Large intestine (tissue), 3 donors: ENCODE results near the gene UNC45A. TPM values are rescaled to one million over a fixed set of nuclear protein-coding genes. Genes with fewer than 3 reads are reported as not detected.

Source experiments
- DNase-seq, 2 donors: peaks; one replicate each; pipeline versions ENCODE4 v3.0.0 to v3.0.0-alpha.2; 2013
- H3K27ac ChIP-seq: one replicate; pipeline ENCODE4 v1.5.1; 2013; ENCODE audit warnings: low read length
- H3K27me3 ChIP-seq: 2 replicates; pipeline ENCODE4 v1.6.1; 2013; ENCODE audit warnings: low read length; ENCODE audit not compliant: control insufficient read depth, insufficient read depth
- H3K36me3 ChIP-seq: 2 replicates; pipeline ENCODE4 v1.6.1; 2013; ENCODE audit warnings: low read length; ENCODE audit not compliant: control insufficient read depth, insufficient read depth
- H3K4me1 ChIP-seq: one replicate; pipeline ENCODE4 v1.6.1; 2013; ENCODE audit warnings: low read length; ENCODE audit not compliant: control insufficient read depth, insufficient read depth
- H3K4me3 ChIP-seq: one replicate; pipeline ENCODE4 v1.5.1; 2013; ENCODE audit warnings: low read length
- H3K9me3 ChIP-seq: one replicate; pipeline ENCODE4 v1.6.1; 2013; ENCODE audit warnings: mild to moderate bottlenecking, low read depth, low read length, moderate library complexity; ENCODE audit not compliant: control insufficient read depth
- WGBS: methylation state at CpG from one replicate; pipeline ENCODE4 v1.1.5; 2013; ENCODE audit warnings: low lambda C conversion rate; ENCODE audit not compliant: insufficient coverage; 5-methylcytosine and 5-hydroxymethylcytosine counted together
- polyA plus RNA-seq: library from polyadenylated mRNA; unstranded; fragments of 120-200 nt; gene quantifications from one replicate; pipeline ENCODE4 v1.2.1, GENCODE V29; 2013

The UNC45A gene
- polyA plus RNA-seq, 1 donor, result 49.1 TPM

GRCh38 chr15:90988296-90988695 is 53.2 kb downstream of the UNC45A start:
- Histone ChIP-seq H3K27ac (no peak overlapping the region), H3K27me3 (no peaks in the 10 kb centered on the region)
- 53% methylated on average over 4 of the region's 6 CpGs for WGBS

GRCh38 chr15:90989040-90989768 is 54.1 kb downstream of the UNC45A start:
- peaks cover 4% of the 10 kb centered on the region for H3K36me3 ChIP-seq
- H3K4me1 ChIP-seq, result peaks cover 3% of the 10 kb centered on the region
- WGBS, result no CpG with 5 or more reads among the region's 7 CpGs
- H3K9me3 ChIP-seq, result no peaks in the 10 kb centered on the region
- H3K4me3 ChIP-seq, result no peak overlapping the region
- no peaks in the 10 kb centered on the region for H3K27me3 ChIP-seq
- DNase-seq, result no peak
- H3K27ac ChIP-seq, result no peak overlapping the region

More at GRCh38 chr15:90988296-90988695, 53.2 kb downstream of the UNC45A start:
- peak in 1 of 2 donors; percentile 54 for DNase-seq
- Histone ChIP-seq H3K4me3 (no peak overlapping the region), H3K36me3 (peaks cover 8% of the 10 kb centered on the region), H3K9me3 (no peaks in the 10 kb centered on the region), H3K4me1 (peaks cover 3% of the 10 kb centered on the region)

- WGBS, result no CpG with 5 or more reads among the region's 4 CpGs
- H3K4me1 ChIP-seq, result peaks cover 3% of the 10 kb centered on the region
- H3K4me3 ChIP-seq, result no peak overlapping the region
- H3K27ac ChIP-seq, result no peak overlapping the region
- no peak for DNase-seq
- no peaks in the 10 kb centered on the region for H3K9me3 ChIP-seq
- H3K36me3 ChIP-seq, result no peaks in the 10 kb centered on the region
- H3K27me3 ChIP-seq, result no peaks in the 10 kb centered on the region
These were observed 55.4 kb downstream of the UNC45A start for GRCh38 chr15:90990446-90990845.

- Histone ChIP-seq H3K36me3 (no peaks in the 10 kb centered on the region), H3K4me1 (peaks cover 3% of the 10 kb centered on the region), H3K27ac (no peak overlapping the region), H3K4me3 (no peak overlapping the region), H3K9me3 (no peaks in the 10 kb centered on the region), H3K27me3 (no peaks in the 10 kb centered on the region)
- 100% methylated on average over 1 of the region's 6 CpGs for WGBS
- DNase-seq, result peak in 1 of 2 donors; percentile 21
These were observed 56.7 kb downstream of the UNC45A start for GRCh38 chr15:90991587-90992285.

- Histone ChIP-seq H3K36me3 (peaks cover 11% of the 10 kb centered on the region), H3K27me3 (no peaks in the 10 kb centered on the region), H3K9me3 (no peaks in the 10 kb centered on the region), H3K4me1 (peaks cover 3% of the 10 kb centered on the region), H3K27ac (peak overlapping the region; percentile 55), H3K4me3 (peak overlapping the region; percentile 83)
- no peak for DNase-seq
- no CpG with 5 or more reads among the region's 50 CpGs for WGBS
These were observed 59.0 kb downstream of the UNC45A start for GRCh38 chr15:90994059-90994416.

GRCh38 chr15:90994417-90995311 is 59.6 kb downstream of the UNC45A start, which contains the start of gene PRC1:
Gene PRC1 (minus strand): TSS chr15:90994535. CDS start chr15:90994417, 118 bp downstream.
- Histone ChIP-seq H3K4me3 (peak within 1 kb of the TSS; percentile 83), H3K27ac (peak within 1 kb of the TSS; percentile 66), H3K9me3 (no peaks in the 10 kb centered on the region), H3K27me3 (no peaks in the 10 kb centered on the region), H3K36me3 (peaks cover 17% of the 10 kb centered on the region), H3K4me1 (peaks cover 3% of the 10 kb centered on the region)
- WGBS, result 0% methylated on average over 1 of the region's 75 CpGs
- DNase-seq, result peak; percentile 99 to 100

- H3K36me3 ChIP-seq, result peaks cover 47% of the 10 kb centered on the region
- DNase-seq, result no peak
- no CpG with 5 or more reads among the region's 8 CpGs for WGBS
- H3K4me3 ChIP-seq, result no peak overlapping the region
- no peaks in the 10 kb centered on the region for H3K27me3 ChIP-seq
- no peaks in the 10 kb centered on the region for H3K9me3 ChIP-seq
- H3K4me1 ChIP-seq, result no peaks in the 10 kb centered on the region
- no peak overlapping the region for H3K27ac ChIP-seq
These were observed 63.7 kb downstream of the UNC45A start for GRCh38 chr15:90998737-90999136.

GRCh38 chr15:91001209-91001608 is 66.1 kb downstream of the UNC45A start:
- H3K4me1 ChIP-seq, result no peaks in the 10 kb centered on the region
- no peak for DNase-seq
- no peaks in the 10 kb centered on the region for H3K27me3 ChIP-seq
- WGBS, result no CpG with 5 or more reads among the region's 3 CpGs
- H3K27ac ChIP-seq, result no peak overlapping the region
- H3K36me3 ChIP-seq, result peaks cover 67% of the 10 kb centered on the region
- H3K4me3 ChIP-seq, result no peak overlapping the region
- no peaks in the 10 kb centered on the region for H3K9me3 ChIP-seq
